HG03575 (cell line): Measurements from ENCODE around the gene PPP4R4.
"Not testable (repeated sequence)": the region's sequence is repeated elsewhere in the genome, so short reads cannot be mapped to it uniquely, and the experiment has no call there.

Source experiments
- ATAC-seq: cut with Tn5 transposase; IDR thresholded peaks from one replicate; pipeline ENCODE4 v1.9.1; 2021; ENCODE audit not compliant: unreplicated experiment, insufficient number of reproducible peaks, low FRiP score; ENCODE audit errors: extremely low read depth

The PPP4R4 gene

GRCh38 chr14:94175011-94175745 is 1.1 kb downstream of the PPP4R4 start:
- no peak for ATAC-seq

DNA sequence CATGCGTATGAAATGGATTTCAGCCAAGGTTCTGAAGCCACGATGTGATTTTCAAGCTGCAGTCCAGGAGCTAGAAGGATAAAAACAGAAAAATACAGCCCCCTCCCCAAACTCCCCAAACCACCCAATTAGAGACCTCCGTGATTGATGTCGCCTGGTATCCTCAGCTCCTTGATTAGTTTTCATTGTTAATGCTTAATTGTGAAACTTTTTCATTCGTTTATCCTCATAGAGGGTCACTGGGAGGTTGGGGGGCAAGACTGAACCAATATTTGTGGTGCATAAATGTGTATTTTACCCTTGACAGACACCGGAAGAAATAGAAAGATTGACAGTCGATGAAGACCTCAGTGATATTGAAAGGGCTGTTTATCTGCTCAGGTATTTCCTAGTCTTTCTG is 1.6 kb downstream of the PPP4R4 start:
- ATAC-seq, result no peak

DNA sequence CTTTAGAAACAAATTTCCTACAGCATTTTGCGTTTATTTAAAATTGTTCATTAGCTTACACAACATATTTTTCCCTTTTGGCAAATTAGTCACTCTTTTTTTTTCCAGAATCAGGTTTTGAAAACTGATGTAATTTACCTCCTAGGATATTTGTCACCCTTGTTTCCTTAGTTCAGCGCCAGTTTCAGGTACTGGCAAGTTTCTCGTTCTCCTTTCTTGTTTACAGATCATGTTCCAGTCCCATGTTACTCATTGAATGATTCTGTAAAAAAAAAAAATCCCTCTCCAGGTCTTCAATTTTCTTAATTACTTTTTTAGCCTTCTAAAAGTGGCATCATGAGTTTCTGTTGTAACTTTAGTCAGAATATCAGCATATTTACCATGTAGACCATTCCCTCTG is 2.7 kb downstream of the PPP4R4 start:
- ATAC-seq, result no peak

DNA sequence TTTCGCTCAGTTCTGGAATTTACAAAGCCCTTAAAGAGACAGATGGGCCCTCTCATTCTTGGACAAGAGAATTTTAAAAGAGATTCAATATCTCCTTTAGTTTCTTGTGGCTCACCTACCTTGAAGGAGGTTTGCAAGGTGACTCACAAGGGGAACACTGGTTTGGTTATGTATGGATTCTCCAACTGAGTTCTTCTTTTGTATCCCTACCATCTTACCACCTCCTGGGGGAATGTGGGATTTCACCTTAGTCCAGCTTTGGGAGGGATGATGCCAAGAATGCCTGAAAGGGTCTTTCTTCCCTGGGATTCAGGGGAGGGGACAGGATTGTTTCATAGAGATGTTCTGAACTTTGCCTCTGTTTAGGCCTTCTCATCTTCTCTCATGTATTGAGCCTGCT is 3.7 kb downstream of the PPP4R4 start:
- no peak for ATAC-seq

DNA sequence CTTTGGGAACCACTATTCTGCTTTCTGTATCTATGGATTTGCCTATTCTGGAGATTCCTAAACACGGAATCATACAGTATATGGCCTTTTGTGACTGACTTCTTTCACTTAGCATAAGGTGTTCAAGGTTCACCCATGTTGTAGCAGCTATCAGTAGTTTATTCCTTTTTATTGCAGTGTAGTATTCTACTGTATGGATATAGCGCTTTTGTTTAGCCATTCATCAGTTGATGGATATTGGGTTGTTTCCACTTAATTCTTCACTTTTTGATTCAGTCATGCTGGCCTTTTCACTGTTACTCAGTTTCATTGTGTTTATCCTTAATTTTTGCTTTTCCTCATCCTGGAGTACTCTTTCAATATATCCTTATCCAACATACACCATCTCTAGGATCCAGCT is 5.1 kb downstream of the PPP4R4 start:
- ATAC-seq, result no peak

- ATAC-seq, result no peak
Measured at GRCh38 chr14:94180655-94181271, 6.6 kb downstream of the PPP4R4 start.

DNA sequence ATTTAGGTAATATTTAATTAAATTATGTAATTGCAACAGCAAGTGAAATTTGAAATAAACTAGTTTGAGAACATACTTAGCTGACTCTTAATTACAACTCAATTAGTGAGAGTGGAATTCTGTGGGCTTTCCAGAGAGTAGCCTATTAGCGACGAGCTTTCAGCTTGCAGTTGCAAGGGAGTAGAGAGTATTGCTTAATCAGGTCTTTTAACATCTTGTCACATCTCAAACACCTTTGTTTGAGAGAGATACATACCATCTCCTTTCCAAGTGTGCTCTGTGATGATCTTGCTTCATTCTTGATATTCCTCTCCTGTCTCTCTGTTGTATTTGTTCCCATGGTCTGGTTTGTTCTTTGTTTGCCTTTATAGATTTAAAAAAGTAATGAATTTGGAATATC is 7.7 kb downstream of the PPP4R4 start:
- no peak for ATAC-seq

GRCh38 chr14:94192536-94192935 is 18.4 kb downstream of the PPP4R4 start:
- ATAC-seq, result no peak

GRCh38 chr14:94193776-94194175 is 19.7 kb downstream of the PPP4R4 start:
- ATAC-seq, result no peak

GRCh38 chr14:94196057-94196456 is 21.9 kb downstream of the PPP4R4 start:
- no peak for ATAC-seq

DNA sequence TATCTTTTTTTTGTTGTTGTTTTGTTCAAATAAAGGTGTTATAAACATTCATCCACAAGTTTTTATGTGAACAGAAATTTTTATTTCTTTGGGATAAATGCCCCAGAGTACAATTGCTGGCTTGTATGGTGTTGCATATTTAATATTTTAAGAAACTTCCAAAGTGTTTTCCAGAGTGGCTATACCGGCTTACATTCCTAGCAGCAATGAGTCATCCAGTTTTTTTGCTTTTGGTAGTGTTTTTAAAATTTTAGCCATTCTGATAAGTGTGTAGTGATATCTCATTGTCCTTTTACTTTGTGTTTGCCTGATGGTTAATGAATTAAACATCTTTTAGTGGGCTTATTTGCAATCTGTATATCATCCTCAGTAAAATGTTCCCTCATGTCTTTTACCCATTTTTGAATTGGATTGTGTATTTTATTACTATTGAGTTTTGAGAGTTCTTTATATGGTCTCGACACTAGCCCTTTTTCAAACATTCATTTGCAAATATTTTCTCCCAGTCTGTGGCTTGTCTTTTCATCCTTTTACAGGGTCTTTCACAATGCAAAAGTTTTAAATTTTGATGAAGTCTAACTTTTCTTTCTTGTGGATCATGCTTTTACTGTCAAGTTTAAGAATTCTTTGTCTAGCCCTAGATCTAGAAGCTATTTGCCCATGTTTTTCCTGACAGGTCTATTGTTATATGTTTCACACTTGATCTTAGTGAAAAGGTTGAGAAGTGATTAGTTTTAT is 29.5 kb downstream of the PPP4R4 start:
- no peak for ATAC-seq

GRCh38 chr14:94213021-94213420 is 38.9 kb downstream of the PPP4R4 start:
- no peak for ATAC-seq

DNA sequence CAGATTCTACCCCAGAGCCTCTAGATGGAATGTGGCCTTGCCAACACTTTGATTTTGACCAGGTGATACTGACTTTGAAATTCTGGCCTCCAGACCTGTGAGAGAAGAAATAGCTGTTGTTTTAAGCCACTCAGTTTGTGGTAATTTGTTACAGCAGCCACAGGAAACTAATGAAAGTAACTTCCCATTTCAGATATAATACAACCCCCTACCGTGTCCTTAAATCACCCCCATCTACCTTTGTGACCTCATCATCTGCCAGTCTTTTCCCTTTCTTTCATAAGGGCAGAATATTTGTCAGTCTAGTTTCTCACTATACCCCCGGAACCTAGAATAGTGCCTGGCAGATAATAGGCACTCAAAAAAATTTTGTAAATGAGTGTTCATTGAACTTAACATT is 39.6 kb downstream of the PPP4R4 start:
- no peak for ATAC-seq

DNA sequence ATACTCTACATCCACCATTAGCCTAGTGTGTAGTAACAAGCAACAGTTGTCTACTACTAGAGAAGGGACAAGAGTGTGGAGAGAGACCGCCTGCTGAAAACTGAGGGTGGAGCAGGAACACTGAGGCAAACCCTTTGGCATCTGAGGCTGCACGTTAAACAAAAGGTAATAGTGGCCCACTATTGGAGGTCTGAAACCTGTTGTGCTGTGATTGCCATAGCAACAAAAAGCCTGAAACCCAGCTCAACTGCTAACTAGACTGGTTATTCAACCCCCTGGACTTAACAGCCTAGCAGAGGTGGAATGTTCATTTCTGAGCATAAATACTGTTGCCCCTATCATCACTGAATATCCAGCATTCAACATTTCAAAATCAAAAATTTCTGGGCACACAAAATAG is 43.0 kb downstream of the PPP4R4 start:
- ATAC-seq, result no peak

DNA sequence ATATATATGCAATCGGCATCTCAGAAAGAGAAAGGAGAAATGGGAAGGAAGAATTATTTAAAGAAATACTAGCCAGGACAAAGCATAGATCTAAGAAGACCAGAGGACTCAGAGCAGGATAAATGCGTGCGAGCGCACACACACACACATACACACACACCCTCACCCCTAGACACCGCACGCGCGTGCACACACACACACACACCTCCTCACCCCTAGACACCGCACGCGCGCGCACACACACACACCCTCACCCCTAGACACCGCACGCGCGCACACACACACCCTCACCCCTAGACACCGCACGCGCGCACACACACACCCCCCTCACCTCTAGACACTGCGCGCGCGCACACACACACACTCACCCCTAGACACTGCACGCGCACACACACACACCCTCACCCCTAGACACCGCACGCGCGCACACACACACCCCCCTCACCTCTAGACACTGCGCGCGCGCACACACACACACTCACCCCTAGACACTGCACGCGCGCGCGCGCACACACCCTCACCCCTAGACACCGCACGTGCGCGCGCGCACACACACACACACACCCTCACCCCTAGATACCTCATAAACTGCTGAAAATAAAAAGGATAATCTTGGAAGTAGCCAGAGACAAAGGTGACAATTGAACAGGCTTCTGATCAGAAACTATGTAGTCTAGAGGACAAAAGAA is 44.2 kb downstream of the PPP4R4 start:
- not testable (repeated sequence) for ATAC-seq

- ATAC-seq, result no peak
Measured at GRCh38 chr14:94224040-94224439, 49.9 kb downstream of the PPP4R4 start.

DNA sequence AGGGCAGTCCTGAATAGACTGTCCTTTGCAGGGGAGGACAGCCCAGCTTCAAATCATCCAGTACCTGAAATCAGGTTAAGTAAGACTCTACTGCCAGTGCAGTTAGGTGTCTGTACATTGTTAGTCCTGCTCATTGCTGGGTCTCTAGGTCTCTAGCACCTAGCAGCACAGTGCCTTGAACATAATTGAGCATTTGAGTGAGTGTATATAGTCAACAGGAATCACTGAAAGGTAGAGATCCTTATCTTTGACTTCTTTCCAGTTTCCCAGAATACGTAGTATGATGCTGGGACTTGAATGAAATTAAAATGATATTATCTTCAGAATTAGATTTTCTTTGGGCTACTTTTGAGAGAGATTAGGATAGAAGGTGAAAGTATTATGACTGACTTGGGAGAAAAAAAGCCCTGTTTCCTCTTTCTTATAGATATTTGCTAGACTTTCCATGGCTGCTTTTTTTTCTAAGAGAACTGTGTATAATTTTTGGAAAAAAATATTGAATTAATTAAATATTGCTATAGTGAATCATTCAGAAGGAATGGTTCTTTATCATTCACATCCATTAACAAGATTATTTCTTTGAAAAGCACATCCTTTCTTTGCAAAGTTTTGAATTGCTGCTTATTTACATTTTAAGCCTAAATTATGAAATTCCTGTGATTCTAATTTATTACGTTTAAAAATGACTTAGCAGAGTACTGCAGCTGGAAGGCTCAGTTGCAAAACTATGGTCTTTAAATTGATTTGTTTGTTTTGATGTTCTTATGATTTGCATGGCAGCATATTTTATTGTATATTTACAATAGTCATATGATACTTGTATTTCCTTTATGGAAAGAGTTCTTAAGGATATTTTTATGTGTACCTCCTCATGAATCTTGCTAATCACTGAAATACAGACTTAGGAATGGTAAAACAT is 51.6 kb downstream of the PPP4R4 start:
- no peak for ATAC-seq

DNA sequence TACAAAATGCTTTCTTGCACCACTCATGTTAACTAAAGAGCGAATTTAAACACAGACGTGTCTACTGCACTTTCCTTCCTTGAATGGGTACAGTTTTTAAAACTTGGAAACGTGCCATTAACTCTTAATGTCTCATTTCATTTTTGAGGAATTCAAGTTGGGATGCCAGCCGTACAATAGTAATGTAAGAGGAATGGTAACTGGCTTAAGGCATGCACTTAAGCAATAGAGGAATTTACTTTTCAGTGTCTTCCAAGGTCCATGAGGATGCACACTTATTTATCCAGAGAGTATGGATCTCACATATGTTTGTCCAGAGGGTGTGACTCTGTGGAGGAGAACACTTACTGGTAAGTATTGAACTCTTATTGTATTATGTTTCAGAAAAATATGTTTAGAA is 52.9 kb downstream of the PPP4R4 start:
- ATAC-seq, result no peak

DNA sequence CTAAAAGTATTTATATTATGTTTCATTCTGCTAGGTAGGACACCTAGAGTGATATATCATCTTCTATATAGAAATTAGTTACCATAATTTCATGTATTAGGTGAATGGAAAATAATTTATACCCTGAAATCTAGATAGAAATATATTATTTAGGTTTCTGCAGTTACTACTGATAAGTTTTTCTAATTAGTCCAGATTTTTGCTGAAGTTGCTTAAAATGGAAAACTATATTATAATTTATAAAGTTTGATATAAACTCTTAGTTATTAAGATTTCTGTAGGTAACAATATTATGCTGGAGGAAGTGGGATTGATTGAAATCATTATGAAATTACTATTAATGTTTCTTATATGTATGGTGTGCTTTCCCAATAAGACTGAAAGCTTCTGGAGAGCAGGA is 62.9 kb downstream of the PPP4R4 start:
- no peak for ATAC-seq
